SIG-M5 (cell line): ENCODE data around the gene NLGN3.
"Not testable (repeated sequence)": the region's sequence is repeated elsewhere in the genome, so short reads cannot be mapped to it uniquely, and the experiment has no call there.

Experiments
- DNase-seq: peaks from one replicate; lab custom pipeline; 2025; lab: John Stamatoyannopoulos, UW

The NLGN3 gene

DNA sequence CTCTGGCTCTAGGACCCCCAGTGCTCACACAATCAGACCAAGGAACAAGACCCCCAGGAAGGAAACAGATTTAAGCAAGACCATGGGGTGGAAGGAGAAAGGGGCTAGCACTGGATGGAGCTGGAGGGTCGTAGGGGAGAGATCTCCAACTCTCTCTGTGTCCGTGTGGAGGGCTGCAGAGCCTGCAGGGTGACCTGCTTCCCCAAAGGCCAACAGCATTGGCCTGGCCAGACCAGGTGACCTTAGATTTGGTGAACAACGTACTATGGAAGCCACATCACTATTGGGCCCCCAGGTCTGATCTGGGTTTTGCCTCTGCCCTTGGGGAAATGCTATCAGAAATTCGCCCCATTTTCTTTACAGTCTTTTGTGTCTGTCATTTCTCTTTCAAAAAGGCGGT lies 26.0 kb downstream of the NLGN3 start:
- DNase-seq: no peak

DNA sequence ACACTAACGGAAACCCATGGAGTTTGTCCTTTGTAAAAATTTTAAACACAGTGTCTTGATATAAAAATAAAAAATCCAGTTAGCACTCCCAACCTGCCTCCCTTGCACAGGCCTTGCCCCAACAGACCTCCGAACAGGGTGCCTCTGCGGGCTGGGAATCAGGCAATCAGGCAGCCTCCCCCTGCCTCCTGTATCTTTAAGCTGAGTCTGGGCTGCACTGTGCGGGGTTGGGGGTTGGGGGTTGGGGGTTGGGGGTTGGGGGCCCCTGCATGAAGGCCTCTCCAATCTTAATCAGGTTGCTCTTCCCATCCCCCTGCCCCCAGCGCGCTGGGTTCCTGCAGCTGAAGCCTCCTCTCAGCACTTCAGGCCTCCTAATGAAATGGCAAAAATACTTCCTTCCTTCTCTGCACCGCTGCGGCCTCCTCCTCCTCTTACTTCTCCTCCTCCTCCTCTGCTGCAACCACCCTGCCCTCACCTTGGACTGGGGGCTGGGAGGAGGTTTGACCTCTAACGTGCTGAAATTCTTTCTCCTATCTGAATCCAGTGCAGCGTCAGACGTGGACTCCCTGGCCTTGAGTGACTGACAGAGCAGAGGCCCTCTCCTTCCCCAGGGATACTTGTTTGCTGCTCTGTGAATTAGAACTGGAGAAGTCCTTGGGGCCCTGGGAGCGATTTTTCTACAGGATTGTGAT lies 26.6 kb downstream of the NLGN3 start:
- DNase-seq: no peak

DNA sequence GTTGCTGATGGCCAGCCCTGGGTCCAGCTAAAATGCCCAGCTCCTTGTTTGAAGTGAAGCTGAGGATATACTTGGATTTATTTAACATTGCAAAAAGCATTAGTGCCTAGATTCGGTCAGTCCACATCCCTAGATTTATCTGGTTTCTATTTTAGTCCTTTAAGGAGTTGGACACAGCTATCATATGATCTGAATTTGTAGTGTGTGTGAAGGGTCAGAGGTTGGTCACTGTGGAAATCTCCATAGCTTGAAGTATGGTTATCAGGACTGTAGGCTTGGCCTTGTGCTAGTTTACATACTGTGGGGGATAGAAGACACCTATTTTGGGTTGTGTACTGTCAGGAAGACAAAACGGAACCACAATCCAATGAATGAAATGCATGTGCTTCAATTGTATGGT lies 28.8 kb downstream of the NLGN3 start:
- no peak for DNase-seq

DNA sequence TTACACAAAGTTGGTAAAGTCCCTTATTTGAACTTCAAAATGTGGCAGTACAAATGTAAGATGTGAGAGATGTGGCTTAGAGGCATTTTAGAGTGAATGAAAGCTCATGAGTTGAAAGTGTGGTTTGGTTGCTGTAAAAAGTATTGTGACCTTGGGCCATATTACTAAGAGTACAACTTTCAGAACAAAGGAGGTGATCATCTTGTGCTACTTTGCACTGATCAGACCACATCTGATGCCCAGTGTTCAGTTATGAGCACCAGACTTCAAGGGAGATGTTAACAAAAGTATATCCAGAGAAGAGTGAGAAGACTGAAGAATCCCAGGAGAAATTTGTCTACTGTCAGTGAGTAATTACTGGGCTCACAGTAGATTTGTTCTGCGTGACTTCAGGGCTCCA lies 30.2 kb downstream of the NLGN3 start:
- no peak for DNase-seq

DNA sequence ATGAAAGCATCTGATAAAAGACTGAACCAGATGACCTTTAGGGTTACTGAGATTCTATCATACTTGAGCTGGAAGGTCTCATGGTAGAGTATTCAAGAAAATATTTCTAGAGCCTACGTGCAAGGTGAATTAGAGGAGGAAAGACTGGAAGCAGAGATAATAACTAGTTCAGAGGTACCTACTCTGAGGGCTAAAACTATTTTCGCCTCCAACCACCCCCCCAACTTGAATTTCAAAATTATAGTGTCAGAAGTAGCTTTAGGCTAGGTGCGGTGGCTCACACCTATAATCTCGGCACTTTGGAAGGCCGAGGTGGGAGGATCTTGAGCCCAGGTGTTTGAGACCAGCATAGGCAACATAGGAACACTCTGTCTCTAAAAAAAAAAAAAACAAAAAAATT lies 30.9 kb downstream of the NLGN3 start:
- DNase-seq: no peak

DNA sequence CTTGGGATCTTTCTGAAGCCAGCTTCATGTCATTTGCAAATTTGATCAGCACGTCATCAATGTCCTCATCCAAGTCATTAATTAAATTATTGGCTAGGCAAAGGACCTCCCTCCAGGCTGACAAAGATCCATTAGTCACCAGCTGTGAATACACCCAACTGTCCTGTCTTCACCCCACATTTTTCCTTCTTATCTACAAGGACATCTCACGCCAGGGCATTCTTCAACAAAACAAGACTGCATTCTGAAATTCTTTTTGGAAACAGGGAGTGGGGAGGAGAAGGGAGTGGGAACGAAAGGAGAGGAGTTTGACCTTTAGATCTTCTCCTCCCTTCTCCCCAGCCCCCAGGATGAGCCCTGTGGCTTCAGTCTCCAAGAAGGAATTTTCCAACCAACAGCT lies 32.7 kb downstream of the NLGN3 start:
- DNase-seq: no peak

DNA sequence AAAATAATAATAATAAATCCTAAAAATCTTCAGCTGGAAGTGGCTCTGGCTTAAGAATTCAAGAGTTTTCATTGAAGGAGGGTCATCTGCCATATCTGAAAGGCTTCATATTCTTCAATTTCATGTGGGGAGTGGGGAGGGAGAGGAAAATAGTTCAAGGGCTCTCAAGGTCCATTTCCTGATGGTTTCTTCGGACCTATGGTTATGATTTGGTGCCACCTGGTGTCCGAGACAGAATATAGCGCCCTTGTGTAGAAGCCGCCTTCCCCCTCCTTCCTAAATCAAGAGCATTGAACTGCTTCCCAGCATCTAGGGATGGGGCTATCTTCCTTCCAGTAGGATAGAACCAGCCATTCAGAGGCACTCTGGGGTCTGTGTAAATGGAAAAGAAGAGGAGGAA lies 34.3 kb downstream of the NLGN3 start:
- DNase-seq: no peak

DNA sequence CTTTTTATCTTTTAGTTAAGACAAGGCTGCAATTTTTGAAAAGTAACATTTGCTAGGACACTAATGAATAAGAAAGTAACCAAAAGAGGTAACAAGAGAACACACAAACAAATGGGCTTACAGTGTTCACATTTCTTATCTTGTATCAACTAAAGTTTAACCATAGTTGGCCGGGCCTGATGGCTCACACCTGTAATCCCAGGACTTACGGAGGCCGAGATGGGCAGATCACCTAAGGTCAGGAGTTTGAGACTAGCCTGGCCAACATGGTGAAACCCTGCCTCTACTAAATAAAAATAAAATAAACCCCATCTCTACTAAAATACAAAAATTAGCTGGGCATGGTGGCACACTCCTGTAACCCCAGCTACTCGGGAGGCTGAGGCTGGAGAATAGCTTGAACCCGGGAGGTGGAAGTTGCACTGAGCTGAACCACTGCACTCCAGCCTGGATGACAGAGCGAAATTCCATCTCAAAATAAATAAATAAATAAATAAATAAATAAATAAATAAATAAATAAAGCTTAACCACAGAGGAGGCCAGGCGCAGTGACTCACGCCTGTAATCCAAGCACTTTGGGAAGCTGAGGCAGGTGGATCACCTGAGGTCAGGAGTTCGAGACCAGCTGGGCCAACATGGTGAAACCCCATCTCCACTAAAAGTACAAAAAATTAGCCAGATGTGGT lies 36.1 kb downstream of the NLGN3 start:
- not testable (repeated sequence) for DNase-seq

DNA sequence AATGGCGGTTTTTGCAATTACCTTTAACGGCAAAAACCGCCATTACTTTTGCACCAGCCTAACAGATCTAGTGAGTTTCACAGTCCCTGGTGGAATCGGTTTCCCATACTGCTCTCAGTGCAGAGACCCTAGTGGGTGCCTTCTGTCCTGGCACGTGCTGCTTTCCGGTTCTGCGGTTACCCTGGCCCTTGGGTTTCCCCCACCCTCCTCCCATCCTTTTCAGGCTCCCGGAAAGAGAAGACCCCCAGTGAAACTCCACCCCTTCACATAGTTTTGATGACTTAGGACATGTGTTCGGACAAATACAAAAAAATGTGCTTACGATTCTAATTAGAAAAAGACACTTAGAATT lies 36.9 kb downstream of the NLGN3 start:
- no peak for DNase-seq

DNA sequence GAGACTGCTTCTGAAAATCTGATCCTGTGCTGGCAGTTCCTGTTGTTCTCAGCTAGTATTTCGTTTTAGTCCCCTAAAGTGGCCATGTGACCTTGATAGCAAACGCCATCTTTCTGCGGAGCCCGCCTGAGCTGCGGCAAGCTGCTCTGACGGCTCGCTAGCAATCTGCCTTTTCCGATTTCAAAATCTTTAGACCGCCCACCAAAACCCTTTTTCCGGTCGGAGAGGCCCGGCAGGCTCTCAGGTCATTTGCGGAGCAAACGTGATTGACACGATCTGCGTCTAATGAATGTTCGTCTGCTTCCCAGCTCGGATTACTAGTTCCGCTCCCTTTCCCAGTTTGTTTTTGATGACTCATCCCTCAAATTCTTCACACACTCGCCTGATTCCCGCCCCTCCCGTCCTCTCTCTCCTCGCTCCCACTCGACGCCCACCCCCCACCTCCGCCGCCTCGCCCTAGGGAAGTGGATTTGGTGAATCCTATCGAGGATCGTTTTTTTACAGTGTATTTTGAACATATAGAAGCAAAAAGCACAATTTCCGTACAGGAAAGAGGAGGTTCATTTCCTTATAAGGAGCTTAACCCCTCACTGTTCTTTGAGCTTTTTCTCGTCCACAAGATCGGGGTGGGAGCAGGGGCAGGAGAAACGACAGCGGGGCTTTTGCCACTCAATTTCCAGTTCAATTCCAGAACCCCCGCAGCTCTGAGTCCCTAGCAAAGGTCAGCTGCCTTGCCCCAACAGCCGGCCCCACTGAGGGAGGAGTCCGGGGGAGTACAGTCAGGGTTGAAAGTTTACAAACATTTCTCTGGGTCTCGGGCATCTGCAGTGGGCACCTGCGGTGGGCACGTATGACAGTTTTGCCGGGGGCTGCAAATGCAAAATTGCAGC lies 37.5 kb downstream of the NLGN3 start:
- peak; percentile 64 for DNase-seq

DNA sequence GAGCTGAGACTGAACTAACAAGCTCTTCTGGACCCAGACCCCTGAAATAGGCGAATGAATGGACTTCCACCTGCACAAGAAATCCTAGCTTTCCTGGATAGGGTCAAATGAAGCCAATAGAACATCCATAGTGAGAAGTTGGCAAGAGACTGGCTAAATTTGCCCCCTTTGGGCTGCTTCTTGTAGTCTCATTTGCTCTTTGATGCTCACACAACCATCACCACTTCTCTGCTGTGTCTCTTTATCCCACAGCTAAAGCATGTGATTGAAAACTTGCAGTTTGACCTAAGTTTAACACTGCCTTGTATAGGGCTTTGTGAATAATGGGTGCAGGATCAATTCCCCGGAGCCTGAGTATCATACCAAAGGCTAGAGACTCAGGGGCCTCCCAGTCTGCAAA lies 38.2 kb downstream of the NLGN3 start:
- no peak for DNase-seq

DNA sequence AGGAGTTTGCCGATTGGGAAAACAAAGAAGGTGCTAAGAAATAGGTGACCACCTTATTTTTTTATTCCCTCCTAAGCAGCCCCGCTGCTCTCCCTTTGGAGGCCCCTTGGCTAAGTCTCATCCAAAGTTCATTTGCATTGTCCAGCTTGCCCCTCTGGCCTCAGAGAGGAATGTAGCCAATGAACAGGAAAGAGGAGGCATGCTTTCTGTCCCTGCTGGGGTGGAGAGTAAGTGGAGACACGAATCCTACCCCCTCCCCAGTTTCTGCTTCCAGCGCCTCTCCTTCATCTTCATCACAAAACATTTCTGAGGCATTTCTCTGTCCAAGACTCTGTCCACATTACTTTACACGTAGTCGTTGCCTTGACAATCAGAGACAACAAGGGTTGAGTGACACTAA lies 38.7 kb downstream of the NLGN3 start:
- no peak for DNase-seq

DNA sequence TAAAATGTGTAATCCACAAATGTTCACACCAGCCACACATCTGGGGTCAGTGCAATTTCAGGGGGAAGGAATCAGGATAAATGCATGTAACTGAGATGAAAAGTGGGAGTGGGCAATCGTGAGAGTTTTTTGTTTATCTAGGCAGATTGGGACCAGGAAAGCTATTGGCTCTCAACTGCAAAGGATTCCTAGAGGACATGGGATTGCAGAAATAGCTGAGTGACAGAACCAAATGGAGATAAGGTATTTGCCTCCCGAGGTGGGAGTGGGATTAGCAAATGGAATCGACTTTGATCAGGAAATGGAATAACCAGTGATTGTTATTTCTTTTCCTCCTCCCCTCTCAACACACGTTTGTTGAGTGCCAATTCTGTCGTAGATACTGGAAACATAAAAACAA lies 39.5 kb downstream of the NLGN3 start:
- DNase-seq: no peak

DNA sequence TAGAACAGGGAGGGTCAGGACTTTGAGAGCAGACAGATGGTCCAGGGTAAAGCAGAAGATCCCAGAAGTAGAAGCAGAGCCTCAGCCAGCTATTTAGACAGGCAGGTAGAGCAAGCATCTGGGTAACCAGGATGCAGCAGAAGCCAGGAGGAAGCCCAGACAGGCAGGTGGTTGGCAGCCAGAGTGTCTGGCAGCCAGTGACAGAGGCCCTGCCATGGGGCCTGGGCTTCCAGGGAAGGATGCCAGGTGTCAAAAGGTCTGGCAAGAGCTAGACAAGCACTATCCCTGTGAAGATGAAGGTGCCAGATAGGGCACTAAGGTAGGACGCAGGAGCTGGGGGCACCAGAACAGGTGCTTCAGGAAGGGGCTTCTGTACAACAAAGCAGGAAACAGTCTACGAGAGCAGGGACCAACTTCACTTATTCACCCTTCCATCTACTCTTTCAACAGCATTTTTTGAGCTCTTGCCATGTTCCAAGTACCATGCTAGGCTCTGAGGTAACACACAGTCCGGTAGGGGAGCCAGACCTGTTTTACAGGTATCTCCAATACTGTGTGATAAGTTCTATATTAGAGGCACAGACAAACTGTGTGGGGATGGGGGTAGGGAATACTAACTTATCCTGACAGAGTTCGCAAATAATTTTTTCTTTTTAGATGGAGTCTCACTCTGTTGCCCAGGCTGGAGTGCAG lies 40.3 kb downstream of the NLGN3 start:
- DNase-seq: no peak

DNA sequence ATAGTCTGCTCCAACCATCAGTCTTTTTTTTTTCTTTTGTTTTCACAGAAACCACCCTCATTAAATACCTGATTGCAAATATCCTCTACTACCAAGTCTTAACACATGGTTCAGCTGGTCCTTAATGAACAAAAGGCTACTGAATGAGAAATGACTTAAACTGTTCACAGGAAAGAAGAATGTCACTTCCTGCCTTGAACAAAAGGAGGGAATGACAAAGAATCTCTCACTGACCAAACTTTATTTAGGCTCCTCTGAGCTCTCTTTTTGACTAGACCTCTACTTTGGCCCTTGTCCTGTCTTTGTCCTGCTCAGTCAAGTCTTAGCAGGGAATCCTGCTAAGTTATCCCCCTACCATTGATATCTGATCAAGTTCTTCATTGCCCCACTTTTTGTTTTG lies 46.6 kb downstream of the NLGN3 start:
- DNase-seq: no peak

DNA sequence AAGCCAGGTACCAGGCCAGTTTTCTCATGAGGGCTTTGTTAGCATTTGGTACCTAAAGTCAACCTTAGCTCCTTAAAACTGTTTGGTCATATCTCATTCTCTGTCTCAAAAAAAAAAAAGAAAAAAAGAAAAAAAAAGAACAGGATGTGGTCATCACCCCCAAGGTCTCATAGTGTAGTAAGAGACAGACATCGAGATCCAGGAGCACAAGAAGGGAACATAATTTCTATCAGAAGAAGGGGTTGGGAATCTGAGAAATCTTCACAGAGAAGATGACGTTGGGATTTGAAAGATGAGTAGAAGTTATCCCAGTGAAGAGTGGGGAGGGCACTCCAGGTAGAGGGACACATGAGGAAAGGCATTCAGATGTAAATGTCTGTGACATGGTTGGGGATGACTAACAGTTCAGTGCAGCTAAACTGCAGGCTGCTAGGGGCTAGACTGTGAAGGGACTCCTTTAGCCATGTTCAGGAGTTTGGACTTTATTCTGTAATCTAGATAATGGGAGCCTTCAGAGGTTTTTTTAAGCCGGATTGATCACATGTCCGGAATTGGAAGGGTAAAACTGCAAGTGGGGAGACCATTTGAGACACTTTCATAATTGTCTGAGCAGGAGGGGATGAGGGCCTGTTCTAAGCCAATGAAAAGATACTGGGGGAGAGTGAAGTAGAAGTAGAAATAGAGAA lies 51.5 kb downstream of the NLGN3 start:
- no peak for DNase-seq

DNA sequence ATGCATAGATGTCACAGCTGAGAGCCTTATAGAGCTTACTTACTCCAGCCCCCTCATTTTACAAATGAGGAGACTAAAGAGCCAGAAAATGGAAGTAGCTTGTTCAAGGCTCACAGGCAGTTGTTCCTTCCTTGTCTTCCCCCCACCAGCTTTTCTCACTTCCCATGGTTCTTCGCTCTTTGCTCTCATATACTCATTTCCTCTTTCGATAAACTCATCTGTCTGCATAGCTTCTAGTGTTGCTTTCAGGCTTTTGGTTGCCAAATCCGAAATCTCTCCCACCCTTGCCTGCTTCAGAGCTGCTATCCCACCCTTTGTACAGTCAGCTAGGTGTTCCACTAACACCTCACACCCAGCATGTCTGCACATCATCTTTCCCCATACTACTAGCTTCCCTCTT lies 53.4 kb downstream of the NLGN3 start:
- DNase-seq: peak; percentile 36

DNA sequence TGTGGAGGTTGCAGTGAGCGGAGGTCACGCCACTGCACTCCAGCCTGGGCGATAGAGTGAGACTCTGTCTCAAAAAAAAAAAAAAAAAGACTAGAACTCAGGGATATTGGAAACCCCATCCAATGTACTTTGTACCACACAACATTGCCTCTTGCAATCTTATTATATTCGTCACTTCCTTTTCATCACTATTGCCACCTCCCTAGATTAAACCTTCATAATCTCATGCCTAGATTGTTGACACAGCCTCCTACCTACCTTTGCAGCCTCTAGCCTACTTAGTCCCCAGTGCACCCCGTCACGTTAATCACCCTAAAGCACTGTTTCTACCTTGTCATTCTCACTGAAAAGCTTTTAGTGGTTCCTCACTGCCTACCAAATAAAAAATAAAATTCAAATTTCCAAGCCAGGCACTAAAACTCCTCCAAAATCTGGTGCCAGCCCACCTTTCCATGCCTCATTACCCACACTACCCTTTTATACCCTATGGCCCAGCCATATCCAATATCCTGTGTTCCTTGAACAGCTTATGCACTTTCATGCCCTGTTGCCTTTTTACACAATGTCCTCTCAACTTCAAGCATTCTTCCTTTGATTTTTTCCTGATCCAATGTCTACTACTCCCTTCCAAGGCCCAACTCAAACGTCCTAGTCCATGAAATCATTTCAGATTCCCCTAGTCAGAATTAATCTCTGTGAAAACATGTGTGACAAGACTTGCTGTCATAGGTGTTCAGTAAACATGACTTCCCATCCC lies 54.8 kb downstream of the NLGN3 start:
- DNase-seq: no peak

DNA sequence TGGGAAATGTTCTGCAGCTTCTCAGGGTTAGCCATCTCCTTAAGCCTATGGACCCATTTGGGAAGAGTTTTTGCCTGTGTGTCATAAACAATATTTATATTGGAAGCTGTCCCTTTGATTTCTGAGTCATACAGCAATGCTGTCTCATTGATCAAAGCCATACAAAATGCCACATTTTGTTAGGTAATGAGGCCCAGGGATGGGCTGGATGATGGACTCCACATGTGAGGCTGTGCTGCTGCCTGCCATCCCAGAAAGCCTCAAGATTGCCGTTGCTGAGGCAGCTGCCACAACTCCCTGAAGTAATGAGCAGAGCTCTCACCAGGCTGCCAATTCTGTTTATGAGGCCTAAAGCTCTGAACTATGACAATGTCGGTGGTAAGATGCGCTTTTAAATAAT lies 66.2 kb downstream of the NLGN3 start:
- DNase-seq: no peak

DNA sequence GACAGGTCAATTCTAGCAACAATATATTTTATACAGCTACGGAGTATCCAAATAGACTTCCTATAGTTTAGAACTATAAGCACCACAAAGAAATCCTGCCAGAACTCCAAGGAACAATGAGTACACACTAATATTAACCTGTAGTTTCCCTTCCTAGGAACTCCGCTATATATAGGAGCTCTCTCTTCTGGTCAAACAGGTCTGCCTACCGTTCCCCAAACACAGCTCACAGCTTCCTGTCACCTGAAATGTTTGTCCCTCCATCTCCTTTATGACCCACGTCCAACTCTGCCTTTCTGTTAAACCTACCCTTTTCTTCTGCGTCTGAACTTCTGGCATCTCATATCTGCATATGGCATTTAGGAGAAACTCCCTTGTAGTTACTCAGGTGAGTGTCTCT lies 67.9 kb downstream of the NLGN3 start:
- DNase-seq: no peak

DNA sequence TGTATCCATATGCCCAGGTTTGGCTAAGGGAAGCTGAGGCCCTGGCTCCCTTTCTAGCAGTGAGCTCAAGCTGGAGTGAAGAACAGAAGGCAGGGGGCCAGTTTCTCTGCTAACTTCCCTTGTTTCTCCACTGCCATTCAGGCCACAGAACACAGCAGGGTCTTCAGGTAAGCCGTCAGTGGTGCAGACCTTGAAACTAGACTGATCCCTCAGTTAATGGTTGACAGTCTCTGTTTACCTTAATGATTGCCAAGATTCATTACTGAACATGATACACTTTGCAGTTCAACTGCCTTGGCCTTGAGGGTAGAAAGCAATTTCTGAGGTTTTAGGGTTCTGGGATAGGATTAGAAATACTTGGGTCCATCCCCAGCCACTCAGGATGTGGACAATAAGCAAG lies 69.5 kb downstream of the NLGN3 start:
- DNase-seq: no peak
